ENCODE results near the gene FCN3. TPM values are rescaled to one million over a fixed set of nuclear protein-coding genes. Genes with fewer than 3 reads are reported as not detected.

The FCN3 gene
- total and polyA plus RNA-seq, 9 of the 15 experiments (the other 6 are each of a cell fraction or from before 2014, with no cell fraction given), result 0.49 TPM; not detected in 8

DNA sequence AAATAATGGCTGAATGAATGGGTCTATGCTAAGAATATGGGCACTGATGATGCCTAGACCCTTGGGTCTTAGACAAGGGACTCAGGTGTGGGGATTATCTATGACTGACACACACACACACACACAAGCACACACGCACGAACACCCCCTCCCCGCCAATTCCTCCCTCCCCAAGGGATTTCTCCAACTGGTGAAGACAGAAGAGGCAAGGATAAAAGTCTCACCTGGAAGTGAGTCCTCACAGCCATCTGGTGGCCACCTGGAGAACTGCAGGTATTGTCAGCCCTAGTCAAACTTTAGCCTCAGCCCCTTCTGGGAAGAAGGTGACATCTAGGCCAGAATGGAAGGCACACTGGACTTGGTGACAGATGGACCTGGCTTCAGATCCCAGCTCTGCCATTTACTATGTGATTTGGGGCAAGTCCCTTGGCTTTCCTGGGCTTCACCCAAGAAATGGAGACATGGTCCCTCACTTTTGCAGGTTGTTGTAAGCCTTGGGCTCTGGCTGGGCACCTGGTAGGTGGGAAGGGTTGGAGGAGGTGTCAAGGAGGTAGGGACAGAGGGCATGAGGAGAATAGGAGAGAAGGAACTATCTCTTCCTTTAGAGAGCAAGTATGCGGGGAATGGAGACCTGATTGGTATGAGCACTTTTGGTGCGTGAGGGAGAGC, 13.8 kb upstream of the FCN3 start (continued):
- TF ChIP-seq, protein P1, sequence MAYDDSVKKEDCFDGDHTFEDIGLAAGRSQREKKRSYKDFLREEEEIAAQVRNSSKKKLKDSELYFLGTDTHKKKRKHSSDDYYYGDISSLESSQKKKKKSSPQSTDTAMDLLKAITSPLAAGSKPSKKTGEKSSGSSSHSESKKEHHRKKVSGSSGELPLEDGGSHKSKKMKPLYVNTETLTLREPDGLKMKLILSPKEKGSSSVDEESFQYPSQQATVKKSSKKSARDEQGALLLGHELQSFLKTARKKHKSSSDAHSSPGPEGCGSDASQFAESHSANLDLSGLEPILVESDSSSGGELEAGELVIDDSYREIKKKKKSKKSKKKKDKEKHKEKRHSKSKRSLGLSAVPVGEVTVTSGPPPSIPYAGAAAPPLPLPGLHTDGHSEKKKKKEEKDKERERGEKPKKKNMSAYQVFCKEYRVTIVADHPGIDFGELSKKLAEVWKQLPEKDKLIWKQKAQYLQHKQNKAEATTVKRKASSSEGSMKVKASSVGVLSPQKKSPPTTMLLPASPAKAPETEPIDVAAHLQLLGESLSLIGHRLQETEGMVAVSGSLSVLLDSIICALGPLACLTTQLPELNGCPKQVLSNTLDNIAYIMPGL (CRISPR knock-in tag; IDR thresholded peaks at IDR 0.05), result 0 out of 2 replicates have a peak, but pooled peaks have one; percentile 64
- TF ChIP-seq ARID2 (IDR thresholded peaks at IDR 0.05) (0 out of 2 replicates have a peak, but pooled peaks have one; percentile 37), GTF2F1 (IDR thresholded peaks at IDR 0.05; ENCODE audit: low read depth, low read length) (no peak), CREBBP (IDR thresholded peaks at IDR 0.05; ENCODE audit: low read depth, low read length) (no peak), WHSC1 (IDR thresholded peaks at IDR 0.05; ENCODE audit: low read length) (no peak), ZNF165 (CRISPR knock-in tag; IDR thresholded peaks at IDR 0.05; ENCODE audit: borderline replicate concordance) (no peak), HDAC3 (IDR thresholded peaks at IDR 0.05; ENCODE audit: borderline replicate concordance, partially characterized antibody) (no peak), TRIM28 (IDR thresholded peaks at IDR 0.05) (no peak), SMC3 (conservative IDR thresholded peaks at IDR 0.05; ENCODE audit: insufficient read depth, low read depth, low read length) (peak; percentile 93)
- TF ChIP-seq, protein P2, sequence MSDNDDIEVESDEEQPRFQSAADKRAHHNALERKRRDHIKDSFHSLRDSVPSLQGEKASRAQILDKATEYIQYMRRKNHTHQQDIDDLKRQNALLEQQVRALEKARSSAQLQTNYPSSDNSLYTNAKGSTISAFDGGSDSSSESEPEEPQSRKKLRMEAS (CRISPR knock-in tag; IDR thresholded peaks at IDR 0.05), result 0 out of 2 replicates have a peak, but pooled peaks have one; percentile 31
- TF ChIP-seq, protein P3, sequence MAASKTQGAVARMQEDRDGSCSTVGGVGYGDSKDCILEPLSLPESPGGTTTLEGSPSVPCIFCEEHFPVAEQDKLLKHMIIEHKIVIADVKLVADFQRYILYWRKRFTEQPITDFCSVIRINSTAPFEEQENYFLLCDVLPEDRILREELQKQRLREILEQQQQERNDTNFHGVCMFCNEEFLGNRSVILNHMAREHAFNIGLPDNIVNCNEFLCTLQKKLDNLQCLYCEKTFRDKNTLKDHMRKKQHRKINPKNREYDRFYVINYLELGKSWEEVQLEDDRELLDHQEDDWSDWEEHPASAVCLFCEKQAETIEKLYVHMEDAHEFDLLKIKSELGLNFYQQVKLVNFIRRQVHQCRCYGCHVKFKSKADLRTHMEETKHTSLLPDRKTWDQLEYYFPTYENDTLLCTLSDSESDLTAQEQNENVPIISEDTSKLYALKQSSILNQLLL (CRISPR knock-in tag; IDR thresholded peaks at IDR 0.05; ENCODE audit: borderline replicate concordance), result no peak
- TF ChIP-seq, protein P4, sequence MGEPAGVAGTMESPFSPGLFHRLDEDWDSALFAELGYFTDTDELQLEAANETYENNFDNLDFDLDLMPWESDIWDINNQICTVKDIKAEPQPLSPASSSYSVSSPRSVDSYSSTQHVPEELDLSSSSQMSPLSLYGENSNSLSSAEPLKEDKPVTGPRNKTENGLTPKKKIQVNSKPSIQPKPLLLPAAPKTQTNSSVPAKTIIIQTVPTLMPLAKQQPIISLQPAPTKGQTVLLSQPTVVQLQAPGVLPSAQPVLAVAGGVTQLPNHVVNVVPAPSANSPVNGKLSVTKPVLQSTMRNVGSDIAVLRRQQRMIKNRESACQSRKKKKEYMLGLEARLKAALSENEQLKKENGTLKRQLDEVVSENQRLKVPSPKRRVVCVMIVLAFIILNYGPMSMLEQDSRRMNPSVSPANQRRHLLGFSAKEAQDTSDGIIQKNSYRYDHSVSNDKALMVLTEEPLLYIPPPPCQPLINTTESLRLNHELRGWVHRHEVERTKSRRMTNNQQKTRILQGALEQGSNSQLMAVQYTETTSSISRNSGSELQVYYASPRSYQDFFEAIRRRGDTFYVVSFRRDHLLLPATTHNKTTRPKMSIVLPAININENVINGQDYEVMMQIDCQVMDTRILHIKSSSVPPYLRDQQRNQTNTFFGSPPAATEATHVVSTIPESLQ (CRISPR knock-in tag; IDR thresholded peaks at IDR 0.05), result no peak
- TF ChIP-seq, protein P5, sequence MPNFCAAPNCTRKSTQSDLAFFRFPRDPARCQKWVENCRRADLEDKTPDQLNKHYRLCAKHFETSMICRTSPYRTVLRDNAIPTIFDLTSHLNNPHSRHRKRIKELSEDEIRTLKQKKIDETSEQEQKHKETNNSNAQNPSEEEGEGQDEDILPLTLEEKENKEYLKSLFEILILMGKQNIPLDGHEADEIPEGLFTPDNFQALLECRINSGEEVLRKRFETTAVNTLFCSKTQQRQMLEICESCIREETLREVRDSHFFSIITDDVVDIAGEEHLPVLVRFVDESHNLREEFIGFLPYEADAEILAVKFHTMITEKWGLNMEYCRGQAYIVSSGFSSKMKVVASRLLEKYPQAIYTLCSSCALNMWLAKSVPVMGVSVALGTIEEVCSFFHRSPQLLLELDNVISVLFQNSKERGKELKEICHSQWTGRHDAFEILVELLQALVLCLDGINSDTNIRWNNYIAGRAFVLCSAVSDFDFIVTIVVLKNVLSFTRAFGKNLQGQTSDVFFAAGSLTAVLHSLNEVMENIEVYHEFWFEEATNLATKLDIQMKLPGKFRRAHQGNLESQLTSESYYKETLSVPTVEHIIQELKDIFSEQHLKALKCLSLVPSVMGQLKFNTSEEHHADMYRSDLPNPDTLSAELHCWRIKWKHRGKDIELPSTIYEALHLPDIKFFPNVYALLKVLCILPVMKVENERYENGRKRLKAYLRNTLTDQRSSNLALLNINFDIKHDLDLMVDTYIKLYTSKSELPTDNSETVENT (CRISPR knock-in tag; IDR thresholded peaks at IDR 0.05), result no peak
